ENCODE measurements around the gene PSRC1.

PSRC1 gene

GRCh38 chr1:109269212-109269980 lies 13.5 kb downstream of the PSRC1 start:
- Histone ChIP-seq H3K23ac (ENCODE audit: low read length in 2 of 2) (no peak overlapping the region), H3K27ac (ENCODE audit: low read length, poor library complexity, severe bottlenecking) (no peak overlapping the region), H3K27me3 (ENCODE audit: control insufficient read depth in 1 of 2, insufficient read depth in 1 of 2, low read length in 2 of 2) (no peaks in the 10 kb centered on the region), H2AFZ (ENCODE audit: low read depth, low read length) (no peak overlapping the region), H3K36me3 (ENCODE audit: control insufficient read depth in 1 of 2, insufficient read depth in 2 of 2, low read depth in 1 of 2, low read length in 2 of 2) (peaks cover 0 to 73% of the 10 kb centered on the region in 2 experiments), H3K79me1 (replicated peaks; ENCODE audit: low read length, poor library complexity, severe bottlenecking) (no peaks in the 10 kb centered on the region), H2AK5ac (ENCODE audit: low read length, severe bottlenecking) (no peak overlapping the region), H4K91ac (ENCODE audit: low read length) (no peak overlapping the region), H3K4ac (ENCODE audit: low read depth in 1 of 2, low read length in 2 of 2) (no peak overlapping the region), H3K4me2 (ENCODE audit: low read length, poor library complexity, severe bottlenecking) (no peak overlapping the region), H4K8ac (ENCODE audit: low read length) (no peak overlapping the region), H3K9ac (ENCODE audit: low read length) (no peak overlapping the region), H3K9me3 (ENCODE audit: control insufficient read depth, low read length) (no peaks in the 10 kb centered on the region), H3K14ac (ENCODE audit: low read length in 2 of 2) (no peak overlapping the region), H2BK15ac (ENCODE audit: low read depth, poor library complexity, severe bottlenecking) (no peak overlapping the region), H3K18ac (ENCODE audit: low read depth in 1 of 2, low read length in 2 of 2) (no peak overlapping the region), H2BK5ac (ENCODE audit: low read depth, low read length, poor library complexity, severe bottlenecking) (no peak overlapping the region), H3K4me3 (ENCODE audit: insufficient read depth in 1 of 2, low read depth in 1 of 2, low read length in 2 of 2) (no peak overlapping the region), H2BK12ac (ENCODE audit: low read length in 2 of 2) (no peak overlapping the region), H3K4me1 (ENCODE audit: control insufficient read depth, insufficient read depth, low read depth, low read length) (peaks cover 16% of the 10 kb centered on the region), H2BK120ac (ENCODE audit: low read depth, low read length) (no peak overlapping the region)
- 93% methylated on average over 33 of the region's 33 CpGs for WGBS
- no peak for DNase-seq

- H3K18ac ChIP-seq (ENCODE audit: low read depth in 1 of 2, low read length in 2 of 2), result no peak overlapping the region
- no peak overlapping the region for H2AK5ac ChIP-seq (ENCODE audit: low read length, severe bottlenecking)
- peaks cover 15% of the 10 kb centered on the region for H3K4me1 ChIP-seq (ENCODE audit: control insufficient read depth, insufficient read depth, low read depth, low read length)
- H3K9me3 ChIP-seq (ENCODE audit: control insufficient read depth, low read length), result no peaks in the 10 kb centered on the region
- no peaks in the 10 kb centered on the region for H3K79me1 ChIP-seq (replicated peaks; ENCODE audit: low read length, poor library complexity, severe bottlenecking)
- H3K4me2 ChIP-seq (ENCODE audit: low read length, poor library complexity, severe bottlenecking), result no peak overlapping the region
- no peak for DNase-seq
- no peak overlapping the region for H4K91ac ChIP-seq (ENCODE audit: low read length)
- H2BK15ac ChIP-seq (ENCODE audit: low read depth, poor library complexity, severe bottlenecking), result no peak overlapping the region
- H3K36me3 ChIP-seq (ENCODE audit: control insufficient read depth in 1 of 2, insufficient read depth in 2 of 2, low read depth in 1 of 2, low read length in 2 of 2), result peaks cover 0 to 74% of the 10 kb centered on the region in 2 experiments
- H3K4ac ChIP-seq (ENCODE audit: low read depth in 1 of 2, low read length in 2 of 2), result no peak overlapping the region
- H3K9ac ChIP-seq (ENCODE audit: low read length), result no peak overlapping the region
- no peak overlapping the region for H2AFZ ChIP-seq (ENCODE audit: low read depth, low read length)
- H3K23ac ChIP-seq (ENCODE audit: low read length in 2 of 2), result no peak overlapping the region
- no peak overlapping the region for H2BK5ac ChIP-seq (ENCODE audit: low read depth, low read length, poor library complexity, severe bottlenecking)
- no peak overlapping the region for H3K4me3 ChIP-seq (ENCODE audit: insufficient read depth in 1 of 2, low read depth in 1 of 2, low read length in 2 of 2)
- H2BK12ac ChIP-seq (ENCODE audit: low read length in 2 of 2), result no peak overlapping the region
- H3K27ac ChIP-seq (ENCODE audit: low read length, poor library complexity, severe bottlenecking), result no peak overlapping the region
- WGBS, result 95% methylated on average over 29 of the region's 29 CpGs
- no peaks in the 10 kb centered on the region for H3K27me3 ChIP-seq (ENCODE audit: control insufficient read depth in 1 of 2, insufficient read depth in 1 of 2, low read length in 2 of 2)
- no peak overlapping the region for H2BK120ac ChIP-seq (ENCODE audit: low read depth, low read length)
- no peak overlapping the region for H3K14ac ChIP-seq (ENCODE audit: low read length in 2 of 2)
- H4K8ac ChIP-seq (ENCODE audit: low read length), result no peak overlapping the region
These were observed 14.3 kb downstream of the PSRC1 start for GRCh38 chr1:109268431-109269211.

- H3K4me1 ChIP-seq (ENCODE audit: control insufficient read depth, insufficient read depth, low read depth, low read length), result peaks cover 15% of the 10 kb centered on the region
- no peak overlapping the region for H2AFZ ChIP-seq (ENCODE audit: low read depth, low read length)
- H3K4me2 ChIP-seq (ENCODE audit: low read length, poor library complexity, severe bottlenecking), result no peak overlapping the region
- H3K23ac ChIP-seq (ENCODE audit: low read length in 2 of 2), result no peak overlapping the region
- H2BK5ac ChIP-seq (ENCODE audit: low read depth, low read length, poor library complexity, severe bottlenecking), result no peak overlapping the region
- H2AK5ac ChIP-seq (ENCODE audit: low read length, severe bottlenecking), result no peak overlapping the region
- no peak for DNase-seq
- H3K27me3 ChIP-seq (ENCODE audit: control insufficient read depth in 1 of 2, insufficient read depth in 1 of 2, low read length in 2 of 2), result peaks cover 0 to 6% of the 10 kb centered on the region in 2 experiments
- no peak overlapping the region for H2BK15ac ChIP-seq (ENCODE audit: low read depth, poor library complexity, severe bottlenecking)
- H2BK120ac ChIP-seq (ENCODE audit: low read depth, low read length), result no peak overlapping the region
- no peak overlapping the region for H4K91ac ChIP-seq (ENCODE audit: low read length)
- H3K36me3 ChIP-seq (ENCODE audit: control insufficient read depth in 1 of 2, insufficient read depth in 2 of 2, low read depth in 1 of 2, low read length in 2 of 2), result peaks cover 0 to 79% of the 10 kb centered on the region in 2 experiments
- no peak overlapping the region for H4K8ac ChIP-seq (ENCODE audit: low read length)
- H3K18ac ChIP-seq (ENCODE audit: low read depth in 1 of 2, low read length in 2 of 2), result no peak overlapping the region
- H3K9me3 ChIP-seq (ENCODE audit: control insufficient read depth, low read length), result no peaks in the 10 kb centered on the region
- peak overlapping the region in 1 of 2 experiments; percentile 84 for H3K14ac ChIP-seq (ENCODE audit: low read length in 2 of 2)
- H2BK12ac ChIP-seq (ENCODE audit: low read length in 2 of 2), result no peak overlapping the region
- WGBS, result 89% methylated on average over 17 of the region's 17 CpGs
- no peak overlapping the region for H3K4ac ChIP-seq (ENCODE audit: low read depth in 1 of 2, low read length in 2 of 2)
- no peaks in the 10 kb centered on the region for H3K79me1 ChIP-seq (replicated peaks; ENCODE audit: low read length, poor library complexity, severe bottlenecking)
- no peak overlapping the region for H3K4me3 ChIP-seq (ENCODE audit: insufficient read depth in 1 of 2, low read depth in 1 of 2, low read length in 2 of 2)
- no peak overlapping the region for H3K27ac ChIP-seq (ENCODE audit: low read length, poor library complexity, severe bottlenecking)
- no peak overlapping the region for H3K9ac ChIP-seq (ENCODE audit: low read length)
These were observed 15.1 kb downstream of the PSRC1 start for GRCh38 chr1:109267743-109268300.

- 90% methylated on average over 11 of the region's 11 CpGs for WGBS
- no peak overlapping the region for H2BK5ac ChIP-seq (ENCODE audit: low read depth, low read length, poor library complexity, severe bottlenecking)
These were observed 16.0 kb downstream of the PSRC1 start for GRCh38 chr1:109266965-109267364.

More at GRCh38 chr1:109266965-109267364, 16.0 kb downstream of the PSRC1 start:
- no peak overlapping the region for H2AFZ ChIP-seq (ENCODE audit: low read depth, low read length)
- no peak overlapping the region for H3K18ac ChIP-seq (ENCODE audit: low read depth in 1 of 2, low read length in 2 of 2)
- H3K36me3 ChIP-seq (ENCODE audit: control insufficient read depth in 1 of 2, insufficient read depth in 2 of 2, low read depth in 1 of 2, low read length in 2 of 2), result peaks cover 0 to 81% of the 10 kb centered on the region in 2 experiments
- H2BK120ac ChIP-seq (ENCODE audit: low read depth, low read length), result no peak overlapping the region
- no peak overlapping the region for H4K8ac ChIP-seq (ENCODE audit: low read length)
- H3K23ac ChIP-seq (ENCODE audit: low read length in 2 of 2), result no peak overlapping the region
- H3K79me1 ChIP-seq (replicated peaks; ENCODE audit: low read length, poor library complexity, severe bottlenecking), result no peaks in the 10 kb centered on the region
- no peak overlapping the region for H3K14ac ChIP-seq (ENCODE audit: low read length in 2 of 2)
- no peak for DNase-seq
- H3K27me3 ChIP-seq (ENCODE audit: control insufficient read depth in 1 of 2, insufficient read depth in 1 of 2, low read length in 2 of 2), result peaks cover 0 to 14% of the 10 kb centered on the region in 2 experiments
- no peak overlapping the region for H2BK15ac ChIP-seq (ENCODE audit: low read depth, poor library complexity, severe bottlenecking)
- H4K91ac ChIP-seq (ENCODE audit: low read length), result no peak overlapping the region
- H3K4me3 ChIP-seq (ENCODE audit: insufficient read depth in 1 of 2, low read depth in 1 of 2, low read length in 2 of 2), result no peak overlapping the region
- H3K4me1 ChIP-seq (ENCODE audit: control insufficient read depth, insufficient read depth, low read depth, low read length), result peaks cover 15% of the 10 kb centered on the region
- H3K4me2 ChIP-seq (ENCODE audit: low read length, poor library complexity, severe bottlenecking), result no peak overlapping the region
- no peak overlapping the region for H3K27ac ChIP-seq (ENCODE audit: low read length, poor library complexity, severe bottlenecking)
- no peak overlapping the region for H2BK12ac ChIP-seq (ENCODE audit: low read length in 2 of 2)
- no peak overlapping the region for H3K4ac ChIP-seq (ENCODE audit: low read depth in 1 of 2, low read length in 2 of 2)
- no peak overlapping the region for H2AK5ac ChIP-seq (ENCODE audit: low read length, severe bottlenecking)
- no peaks in the 10 kb centered on the region for H3K9me3 ChIP-seq (ENCODE audit: control insufficient read depth, low read length)
- no peak overlapping the region for H3K9ac ChIP-seq (ENCODE audit: low read length)
